H1 (cell line): ENCODE results near the gene KRT1. TPM values are rescaled to one million over a fixed set of nuclear protein-coding genes. Genes with fewer than 3 reads are reported as not detected.

ENCODE experiments used
- CTCF ChIA-PET: fragments of 300-600 bp; sonication (Branson Sonifier 250); formaldehyde crosslinking; loops from one replicate; lab custom pipeline; 2021; ENCODE audit not compliant: partially characterized antibody; lab: Charles Lee
- POLR2A ChIA-PET: fragments of 300-600 bp; sonication (Branson Sonifier 250); formaldehyde crosslinking; loops from one replicate; lab custom pipeline; 2021; ENCODE audit warnings: inconsistent platforms; ENCODE audit not compliant: partially characterized antibody; lab: Charles Lee
- DNase-seq, 2 experiments: peaks; one replicate each; pipeline versions ENCODE4 v3.0.0 to v3.0.0-alpha.2; 2010 to 2022; ENCODE audit warnings: low spot score in 2 of 2, low read depth in 1 of 2, mixed read lengths in 1 of 2
- FAIRE-seq: peaks from 2 replicates; lab custom pipeline; 2011; peaks lifted over from hg19 to GRCh38; lab: Jason Lieb, UNC
- H2AFZ ChIP-seq: 2 replicates; pipeline ENCODE4 v1.8.1; 2012; ENCODE audit warnings: low read length, inconsistent platforms
- H2AK5ac ChIP-seq: 2 replicates; pipeline ENCODE4 v1.6.1; 2013; ENCODE audit warnings: low read depth, low read length
- H2BK120ac ChIP-seq: replicated peaks from 2 replicates; pipeline ENCODE3; 2013; ENCODE audit warnings: low read depth, low read length, inconsistent platforms
- H2BK12ac ChIP-seq: 2 replicates; pipeline ENCODE4 v1.6.1; 2013; ENCODE audit warnings: low read depth, low read length
- H2BK15ac ChIP-seq: 2 replicates; pipeline ENCODE4 v1.6.1; 2013; ENCODE audit warnings: low read length
- H2BK20ac ChIP-seq: 2 replicates; pipeline ENCODE4 v1.6.1; 2013; ENCODE audit warnings: low read length
- H2BK5ac ChIP-seq: 2 replicates; pipeline ENCODE4 v1.6.1; 2013; ENCODE audit warnings: low read depth, low read length
- H3K14ac ChIP-seq: 2 replicates; pipeline ENCODE4 v1.6.1; 2013; ENCODE audit warnings: inconsistent platforms; ENCODE audit not compliant: insufficient read length
- H3K18ac ChIP-seq: 2 replicates; pipeline ENCODE4 v1.6.1; 2013; ENCODE audit warnings: low read length; ENCODE audit errors: extremely low read depth
- H3K23ac ChIP-seq: 2 replicates; pipeline ENCODE4 v1.6.1; 2013; ENCODE audit warnings: inconsistent platforms; ENCODE audit not compliant: insufficient read length
- H3K23me2 ChIP-seq: 2 replicates; pipeline ENCODE4 v1.6.1; 2013; ENCODE audit warnings: low read depth, low read length
- H3K27ac ChIP-seq: 2 replicates; pipeline ENCODE4 v1.6.1; 2011; ENCODE audit warnings: low read depth, low read length, inconsistent platforms
- H3K27me3 ChIP-seq, 4 experiments: replicated peaks in 1 of 4; 1 replicate in 1 of 4; 2 replicates in 3 of 4; pipeline versions ENCODE4 v1.6.1 to v1.8.1; 2011 to 2013; ENCODE audit warnings: low read length in 3 of 4, mild to moderate bottlenecking in 3 of 4, inconsistent platforms in 2 of 4, mixed read lengths in 2 of 4, moderate library complexity in 1 of 4; ENCODE audit not compliant: control insufficient read depth in 3 of 4, insufficient read depth in 3 of 4; ENCODE audit errors: extremely low read depth in 1 of 4
- H3K36me3 ChIP-seq, 4 experiments: 2 replicates each; pipeline versions ENCODE4 v1.6.1 to v1.8.1; 2011 to 2013; ENCODE audit warnings: mild to moderate bottlenecking in 4 of 4, low read length in 3 of 4, moderate library complexity in 2 of 4, control low read depth in 1 of 4, inconsistent platforms in 1 of 4; ENCODE audit not compliant: insufficient read depth in 4 of 4, control insufficient read depth in 2 of 4
- H3K4ac ChIP-seq: replicated peaks from 2 replicates; pipeline ENCODE3; 2013; ENCODE audit warnings: low read length, low read depth, mixed read lengths, inconsistent platforms; ENCODE audit not compliant: insufficient read length
- H3K4me1 ChIP-seq, 4 experiments: replicated peaks in 1 of 4; 1 replicate in 1 of 4; 2 replicates in 3 of 4; pipeline versions ENCODE4 v1.6.1 to v1.8.1; 2011 to 2013; ENCODE audit warnings: low read length in 3 of 4, inconsistent platforms in 2 of 4, mixed read lengths in 1 of 4; ENCODE audit not compliant: insufficient read depth in 4 of 4, control insufficient read depth in 3 of 4
- H3K4me2 ChIP-seq, 2 experiments: 2 replicates each; pipeline versions ENCODE4 v1.6.1 to v1.8.1; 2011 to 2013; ENCODE audit warnings: low read depth in 2 of 2, low read length in 2 of 2, control low read depth in 1 of 2, inconsistent platforms in 1 of 2, mild to moderate bottlenecking in 1 of 2; ENCODE audit not compliant: insufficient read depth in 1 of 2
- H3K4me3 ChIP-seq, 4 experiments: fragments of 200-600, 300-600 bp in 1 of 4; sonication (generic), shearing (Covaris generic), sonication (Bioruptor Twin) in 1 of 4; 2 replicates each; pipeline versions ENCODE4 v1.5.1 to v1.8.1; 2011 to 2016; ENCODE audit warnings: low read length in 4 of 4, low read depth in 3 of 4, control low read depth in 2 of 4, inconsistent platforms in 2 of 4, mild to moderate bottlenecking in 2 of 4, mixed read lengths in 1 of 4, moderate library complexity in 1 of 4; ENCODE audit not compliant: insufficient read depth in 2 of 4; ENCODE audit errors: extremely low read depth in 1 of 4
- H3K56ac ChIP-seq: replicated peaks from 2 replicates; pipeline ENCODE3; 2013; ENCODE audit warnings: low read depth, mild to moderate bottlenecking, mixed read lengths, low read length, inconsistent platforms; ENCODE audit not compliant: insufficient read length
- H3K79me1 ChIP-seq: 2 replicates; pipeline ENCODE4 v1.6.1; 2013; ENCODE audit warnings: low read depth, low read length, control low read depth
- H3K79me2 ChIP-seq, 2 experiments: 2 replicates each; pipeline versions ENCODE4 v1.6.1 to v1.8.1; 2012 to 2013; ENCODE audit warnings: low read length in 2 of 2, mild to moderate bottlenecking in 2 of 2, inconsistent platforms in 1 of 2; ENCODE audit not compliant: insufficient read depth in 2 of 2, control insufficient read depth in 1 of 2
- H3K9ac ChIP-seq, 4 experiments: replicated peaks in 1 of 4; 1 replicate in 1 of 4; 2 replicates in 3 of 4; pipeline versions ENCODE4 v1.6.1 to v1.8.1; 2011 to 2013; ENCODE audit warnings: low read depth in 3 of 4, low read length in 3 of 4, control low read depth in 2 of 4, mild to moderate bottlenecking in 2 of 4, moderate library complexity in 2 of 4, inconsistent platforms in 1 of 4; ENCODE audit errors: extremely low read depth in 1 of 4
- H3K9me3 ChIP-seq, 2 experiments: 2 replicates each; pipeline versions ENCODE4 v1.6.1 to v1.8.1; 2012 to 2013; ENCODE audit warnings: mild to moderate bottlenecking in 2 of 2, moderate library complexity in 2 of 2, control low read depth in 1 of 2, inconsistent platforms in 1 of 2, low read depth in 1 of 2, low read length in 1 of 2, mixed read lengths in 1 of 2; ENCODE audit not compliant: insufficient read depth in 2 of 2
- H4K20me1 ChIP-seq, 2 experiments: replicated peaks in 1 of 2; 2 replicates each; pipeline versions ENCODE3 to v1.8.1; 2011 to 2013; ENCODE audit warnings: inconsistent platforms in 2 of 2, low read length in 2 of 2, mild to moderate bottlenecking in 1 of 2; ENCODE audit not compliant: insufficient read depth in 2 of 2, control insufficient read depth in 1 of 2
- H4K5ac ChIP-seq: 2 replicates; pipeline ENCODE4 v1.6.1; 2013; ENCODE audit warnings: low read length, low read depth, mixed read lengths, inconsistent platforms; ENCODE audit not compliant: insufficient read length
- H4K8ac ChIP-seq: 2 replicates; pipeline ENCODE4 v1.8.0; 2013; ENCODE audit warnings: mild to moderate bottlenecking, moderate library complexity, low read length, inconsistent platforms; ENCODE audit not compliant: insufficient read depth; ENCODE audit errors: extremely low read depth
- H4K91ac ChIP-seq: replicated peaks from 2 replicates; pipeline ENCODE3; 2013; ENCODE audit warnings: low read length, mixed read lengths, inconsistent platforms; ENCODE audit not compliant: insufficient read length
- ASH2L ChIP-seq: fragments of 200-600, 300-600 bp; sonication (generic); IDR thresholded peaks from one replicate; pipeline ENCODE4 v1.7.1; 2017; ENCODE audit warnings: low read length
- CBX5 ChIP-seq: fragments of 300-800, 300-1000 bp; sonication (generic); IDR thresholded peaks from 2 replicates; pipeline ENCODE4 v1.7.1; 2016; ENCODE audit warnings: antibody characterized with exemption, low read length, low read depth
- EGR1 ChIP-seq: IDR thresholded peaks from 2 replicates; pipeline ENCODE4 v1.6.1; 2011; ENCODE audit warnings: low read depth, low read length, borderline replicate concordance
- SRF ChIP-seq: IDR thresholded peaks from 2 replicates; pipeline ENCODE4 v1.6.1; 2011; ENCODE audit warnings: mild to moderate bottlenecking, low read depth, low read length, moderate library complexity
- WGBS, 2 experiments: shearing (Covaris generic) in 1 of 2; methylation state at CpG; one replicate each; pipeline versions ENCODE4 v1.1.6 to v1.1.7; 2013 to 2015; ENCODE audit warnings: low lambda C conversion rate in 2 of 2, mixed read lengths in 2 of 2, inconsistent platforms in 1 of 2, low coverage in 1 of 2, missing lambda C conversion rate in 1 of 2; ENCODE audit not compliant: insufficient replicate concordance in 2 of 2, insufficient coverage in 1 of 2, insufficient read length in 1 of 2; ENCODE audit errors: extremely low coverage in 1 of 2, missing lambda C conversion rate in 1 of 2; 5-methylcytosine and 5-hydroxymethylcytosine counted together
- polyA plus RNA-seq, 7 experiments: library from polyadenylated mRNA; depleted of rRNA in 3 of 7; stranded (reverse) in 5 of 7; unstranded in 2 of 7; fragments of >200 nt in 5 of 7; fragments of 200-250 nt in 2 of 7; gene quantifications; 1 replicate in 5 of 7; 2 replicates in 1 of 7; 4 replicates in 1 of 7; pipeline versions ENCODE4 v1.2.1 to v1.2.3, GENCODE V29; 2011 to 2013; ENCODE audit warnings: missing spikeins in 2 of 7, mixed read lengths in 2 of 7
- total RNA-seq: library from RNA; stranded (reverse); fragmentation: NEBNext Ultra II Directional; extraction: Animal tissue kit (Norgen Biotek cat#: 25700); gene quantifications from 2 replicates; pipeline ENCODE4 v1.2.1, GENCODE V29; 2021

KRT1 gene
- total and polyA plus RNA-seq, 2 of the 8 experiments (the other 6 are each of a cell fraction or from before 2014, with no cell fraction given): not detected

- no peaks in the 10 kb centered on the region for H3K9me3 ChIP-seq
- H3K14ac ChIP-seq: no peak overlapping the region
- no peaks in the 10 kb centered on the region for H3K36me3 ChIP-seq
- FAIRE-seq: no peak
- H4K91ac ChIP-seq: no peak overlapping the region
- no peak overlapping the region for H3K4me2 ChIP-seq
- H4K8ac ChIP-seq: no peak overlapping the region
- no peak overlapping the region for H3K27ac ChIP-seq
- no peak overlapping the region for H3K23ac ChIP-seq
- 82% methylated on average over 10 of the region's 10 CpGs; no CpG with 5 or more reads in 1 of the 2 experiments for WGBS, 2 experiments
- no peak overlapping the region for H3K4ac ChIP-seq
- no peaks in the 10 kb centered on the region for H3K27me3 ChIP-seq
- H2BK12ac ChIP-seq: no peak overlapping the region
- no peak overlapping the region for H3K18ac ChIP-seq
- no peaks in the 10 kb centered on the region for H3K23me2 ChIP-seq
- H2AFZ ChIP-seq: no peak overlapping the region
- POLR2A ChIA-PET: no interaction called here
- no peak overlapping the region for H3K56ac ChIP-seq
- no peaks in the 10 kb centered on the region for H4K20me1 ChIP-seq
- no peaks in the 10 kb centered on the region for H3K79me2 ChIP-seq
- no peak overlapping the region for H3K9ac ChIP-seq
- no peak for TF ChIP-seq EGR1
- no peak for TF ChIP-seq CBX5
- TF ChIP-seq SRF: no peak
- no peak for TF ChIP-seq ASH2L
- no peak overlapping the region for H2BK15ac ChIP-seq
- H2BK5ac ChIP-seq: no peak overlapping the region
- H2AK5ac ChIP-seq: no peak overlapping the region
- H3K79me1 ChIP-seq: no peaks in the 10 kb centered on the region
- no peaks in the 10 kb centered on the region for H3K4me1 ChIP-seq
- no peak overlapping the region for H3K4me3 ChIP-seq
- no peak overlapping the region for H2BK120ac ChIP-seq
- CTCF ChIA-PET: interaction anchor here (0.6 to 3.2 kb wide), 6 partner anchors 11 to 271 kb away, joined by 3 to 12 read pairs (median 3); no protein-coding TSS in a partner anchor
- no peak overlapping the region for H4K5ac ChIP-seq
- no peak overlapping the region for H2BK20ac ChIP-seq
- no peak for DNase-seq
Measured at GRCh38 chr12:52662093-52662917, 17.9 kb downstream of the KRT1 start.
